SK-N-SH treated with all-trans-retinoic acid at 6 μM for 48 hours (cell line): ENCODE data around the gene DDI1.

ENCODE experiments used
- BACH2 ChIP-seq: fragments of 250-450 bp; sonication (Bioruptor Pico); IDR thresholded peaks from 2 replicates; pipeline ENCODE4 v1.9.0; 2021; ENCODE audit warnings: mild to moderate bottlenecking, borderline replicate concordance
- CSDC2 ChIP-seq: fragments of 250-450 bp; sonication (Bioruptor Pico); IDR thresholded peaks from 2 replicates; pipeline ENCODE4 v1.5.0; 2020; ENCODE audit warnings: mild to moderate bottlenecking, moderate library complexity
- PPARA ChIP-seq: fragments of 250-450 bp; sonication (Bioruptor Pico); IDR thresholded peaks from 2 replicates; pipeline ENCODE4 v1.5.0; 2020; ENCODE audit warnings: mild to moderate bottlenecking, borderline replicate concordance
- TOX ChIP-seq: fragments of 250-450 bp; sonication (Bioruptor Pico); IDR thresholded peaks from 2 replicates; pipeline ENCODE4 v1.8.0; 2021; ENCODE audit warnings: mild to moderate bottlenecking, moderate library complexity, borderline replicate concordance
- ZC3H10 ChIP-seq: fragments of 250-450 bp; sonication (Bioruptor Pico); IDR thresholded peaks from 2 replicates; pipeline ENCODE4 v1.5.1; 2021; ENCODE audit warnings: mild to moderate bottlenecking, moderate library complexity
- TF ChIP-seq, protein P1 (sequence below): fragments of 250-450 bp; sonication (Bioruptor Pico); IDR thresholded peaks from 2 replicates; pipeline ENCODE4 v1.8.0; 2020; ENCODE audit warnings: mild to moderate bottlenecking, moderate library complexity, borderline replicate concordance
- TF ChIP-seq, protein P2 (sequence below): fragments of 250-450 bp; sonication (Bioruptor Pico); IDR thresholded peaks from 2 replicates; pipeline ENCODE4 v1.5.1; 2020; ENCODE audit warnings: low read depth, mild to moderate bottlenecking, moderate library complexity

DNA sequence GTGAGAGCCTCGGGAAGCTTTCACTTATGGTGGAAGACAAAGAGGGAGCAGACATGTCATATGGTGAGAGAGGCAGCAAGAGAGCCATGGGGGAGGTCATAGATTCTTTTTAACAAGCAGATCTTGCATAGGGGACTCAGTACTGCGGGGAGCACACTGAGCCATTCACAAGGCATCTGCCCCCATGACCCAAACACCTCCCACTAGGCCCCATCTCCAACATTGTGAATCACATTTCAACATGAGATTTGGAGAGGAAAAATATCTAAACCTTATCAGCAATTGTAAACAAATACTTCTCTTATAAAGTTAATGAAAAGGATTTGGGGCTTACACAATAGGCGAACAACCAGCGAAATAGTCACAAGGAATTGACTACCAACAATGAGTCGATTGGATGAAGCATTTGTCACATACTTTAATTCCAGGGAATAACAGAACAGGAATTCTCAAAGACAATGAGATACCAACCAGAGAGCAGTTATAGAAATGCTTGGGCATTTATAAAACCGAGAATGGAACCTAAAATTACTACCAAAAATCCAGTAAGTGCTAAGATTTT lies 7.3 kb downstream of the DDI1 start:
- TF ChIP-seq ZC3H10, result no peak
- TF ChIP-seq TOX (CRISPR knock-in tag), result no peak
- TF ChIP-seq CSDC2, result no peak
- TF ChIP-seq, protein P1, sequence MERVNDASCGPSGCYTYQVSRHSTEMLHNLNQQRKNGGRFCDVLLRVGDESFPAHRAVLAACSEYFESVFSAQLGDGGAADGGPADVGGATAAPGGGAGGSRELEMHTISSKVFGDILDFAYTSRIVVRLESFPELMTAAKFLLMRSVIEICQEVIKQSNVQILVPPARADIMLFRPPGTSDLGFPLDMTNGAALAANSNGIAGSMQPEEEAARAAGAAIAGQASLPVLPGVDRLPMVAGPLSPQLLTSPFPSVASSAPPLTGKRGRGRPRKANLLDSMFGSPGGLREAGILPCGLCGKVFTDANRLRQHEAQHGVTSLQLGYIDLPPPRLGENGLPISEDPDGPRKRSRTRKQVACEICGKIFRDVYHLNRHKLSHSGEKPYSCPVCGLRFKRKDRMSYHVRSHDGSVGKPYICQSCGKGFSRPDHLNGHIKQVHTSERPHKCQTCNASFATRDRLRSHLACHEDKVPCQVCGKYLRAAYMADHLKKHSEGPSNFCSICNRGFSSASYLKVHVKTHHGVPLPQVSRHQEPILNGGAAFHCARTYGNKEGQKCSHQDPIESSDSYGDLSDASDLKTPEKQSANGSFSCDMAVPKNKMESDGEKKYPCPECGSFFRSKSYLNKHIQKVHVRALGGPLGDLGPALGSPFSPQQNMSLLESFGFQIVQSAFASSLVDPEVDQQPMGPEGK, result no peak
- TF ChIP-seq, protein P2, sequence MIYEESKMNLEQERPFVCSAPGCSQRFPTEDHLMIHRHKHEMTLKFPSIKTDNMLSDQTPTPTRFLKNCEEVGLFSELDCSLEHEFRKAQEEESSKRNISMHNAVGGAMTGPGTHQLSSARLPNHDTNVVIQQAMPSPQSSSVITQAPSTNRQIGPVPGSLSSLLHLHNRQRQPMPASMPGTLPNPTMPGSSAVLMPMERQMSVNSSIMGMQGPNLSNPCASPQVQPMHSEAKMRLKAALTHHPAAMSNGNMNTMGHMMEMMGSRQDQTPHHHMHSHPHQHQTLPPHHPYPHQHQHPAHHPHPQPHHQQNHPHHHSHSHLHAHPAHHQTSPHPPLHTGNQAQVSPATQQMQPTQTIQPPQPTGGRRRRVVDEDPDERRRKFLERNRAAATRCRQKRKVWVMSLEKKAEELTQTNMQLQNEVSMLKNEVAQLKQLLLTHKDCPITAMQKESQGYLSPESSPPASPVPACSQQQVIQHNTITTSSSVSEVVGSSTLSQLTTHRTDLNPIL (CRISPR knock-in tag), result no peak
- TF ChIP-seq BACH2 (CRISPR knock-in tag), result no peak
- no peak for TF ChIP-seq PPARA
